SK-N-SH (cell line): ENCODE data around the gene ZBTB47. TPM values are rescaled to one million over a fixed set of nuclear protein-coding genes. Genes with fewer than 3 reads are reported as not detected.

ENCODE experiments used
- CTCF ChIA-PET: fragments of 300-600, 350-600 bp; formaldehyde crosslinking; extraction: SDS; loops from one replicate; lab custom pipeline; 2021; lab: Yijun Ruan, JAX
- POLR2A ChIA-PET: fragments of 350-600 bp; sonication (Branson Sonifier 250); formaldehyde crosslinking; extraction: SDS; loops from one replicate; lab custom pipeline; 2020; ENCODE audit warnings: antibody characterized with exemption, inconsistent platforms; lab: Yijun Ruan, JAX
- DNase-seq: peaks from one replicate; pipeline ENCODE4 v3.0.0; 2012
- H2AFZ ChIP-seq: fragments of 200-600 bp; sonication (generic); 2 replicates; pipeline ENCODE4 v1.8.1; 2016; ENCODE audit warnings: antibody characterized with exemption, mild to moderate bottlenecking, low read depth
- H3F3A ChIP-seq: fragments of 200-600 bp; sonication (generic); replicated peaks from 2 replicates; pipeline ENCODE3; 2016; ENCODE audit warnings: antibody characterized with exemption, mild to moderate bottlenecking; ENCODE audit not compliant: insufficient read depth
- H3K27ac ChIP-seq, 2 experiments: fragments of 200-500 bp in 1 of 2; fragments of 200-600 bp in 1 of 2; sonication (Bioruptor generic) in 1 of 2; sonication (generic), shearing (Covaris generic) in 1 of 2; 2 replicates each; pipeline versions ENCODE4 v1.5.1 to v1.6.1; 2014 to 2016; ENCODE audit warnings: low read depth in 2 of 2, inconsistent platforms in 1 of 2, low read length in 1 of 2, mild to moderate bottlenecking in 1 of 2, mixed read lengths in 1 of 2
- H3K27me3 ChIP-seq: fragments of 200-600 bp; sonication (generic), shearing (Covaris generic); 2 replicates; pipeline ENCODE4 v1.6.1; 2016; ENCODE audit warnings: mixed run types; ENCODE audit not compliant: insufficient read depth
- H3K36me3 ChIP-seq, 2 experiments: fragments of 200-500 bp in 1 of 2; fragments of 200-600 bp in 1 of 2; sonication (Bioruptor generic) in 1 of 2; sonication (generic) in 1 of 2; replicated peaks in 1 of 2; 2 replicates each; pipeline versions ENCODE3 to v1.5.1; 2014 to 2016; ENCODE audit warnings: low read length in 1 of 2, mild to moderate bottlenecking in 1 of 2; ENCODE audit not compliant: insufficient read depth in 2 of 2, control insufficient read depth in 1 of 2
- H3K4me1 ChIP-seq, 2 experiments: fragments of 200-500 bp in 1 of 2; fragments of 200-600 bp in 1 of 2; sonication (Bioruptor generic) in 1 of 2; sonication (generic), shearing (Covaris generic) in 1 of 2; 2 replicates each; pipeline versions ENCODE4 v1.5.1 to v1.6.1; 2014 to 2016; ENCODE audit warnings: low read depth in 1 of 2, low read length in 1 of 2, mixed run types in 1 of 2; ENCODE audit not compliant: insufficient read depth in 2 of 2, control insufficient read depth in 1 of 2
- H3K4me2 ChIP-seq: fragments of 200-600 bp; sonication (generic), shearing (Covaris generic); 2 replicates; pipeline ENCODE4 v1.6.1; 2017; ENCODE audit warnings: mixed run types
- H3K4me3 ChIP-seq, 2 experiments: fragments of 200-500 bp in 1 of 2; fragments of 200-600 bp in 1 of 2; sonication (Bioruptor generic) in 1 of 2; sonication (generic), shearing (Covaris generic) in 1 of 2; 2 replicates each; pipeline versions ENCODE4 v1.5.1 to v1.8.1; 2014 to 2016; ENCODE audit warnings: low read depth in 2 of 2, inconsistent platforms in 1 of 2, low read length in 1 of 2, mild to moderate bottlenecking in 1 of 2, mixed read lengths in 1 of 2, moderate library complexity in 1 of 2
- H3K79me2 ChIP-seq: fragments of 200-600 bp; sonication (generic); 2 replicates; pipeline ENCODE4 v1.8.1; 2017; ENCODE audit warnings: mild to moderate bottlenecking; ENCODE audit not compliant: insufficient read depth
- H3K9ac ChIP-seq: fragments of 200-600 bp; sonication (generic); 2 replicates; pipeline ENCODE4 v1.6.1; 2017; ENCODE audit warnings: mixed run types
- H3K9me2 ChIP-seq: fragments of 200-600 bp; sonication (generic); 2 replicates; pipeline ENCODE4 v1.6.1; 2017; ENCODE audit warnings: mixed run types
- H3K9me3 ChIP-seq: fragments of 200-600 bp; sonication (generic); 2 replicates; pipeline ENCODE4 v1.6.1; 2017; ENCODE audit warnings: mixed run types, mild to moderate bottlenecking, moderate library complexity
- H4K20me1 ChIP-seq: fragments of 200-600 bp; sonication (generic); 2 replicates; pipeline ENCODE4 v1.6.1; 2017; ENCODE audit warnings: mild to moderate bottlenecking, mixed run types; ENCODE audit not compliant: insufficient read depth
- EP300 ChIP-seq, 2 experiments: IDR thresholded peaks; 2 replicates each; pipeline versions ENCODE4 v1.4.0 to v1.6.1; 2012; ENCODE audit warnings: borderline replicate concordance in 1 of 2, low read depth in 1 of 2, low read length in 1 of 2
- EZH2phosphoT487 ChIP-seq: fragments of 200-600 bp; sonication (generic); IDR thresholded peaks from 2 replicates; pipeline ENCODE4 v1.6.1; 2017; ENCODE audit warnings: low read depth, mixed run types, mild to moderate bottlenecking, antibody characterized with exemption, moderate library complexity, borderline replicate concordance
- FOXJ3 ChIP-seq: sonication (generic); formaldehyde crosslinking; IDR thresholded peaks from 2 replicates; pipeline ENCODE4 v1.5.1; 2020; ENCODE audit warnings: mild to moderate bottlenecking, missing genetic modification reagents
- FOXM1 ChIP-seq: IDR thresholded peaks from 2 replicates; pipeline ENCODE4 v1.4.0; 2012; ENCODE audit warnings: low read depth, mild to moderate bottlenecking
- GABPA ChIP-seq: IDR thresholded peaks from 2 replicates; pipeline ENCODE4 v1.4.0; 2012; ENCODE audit warnings: low read depth, mild to moderate bottlenecking
- IRF3 ChIP-seq: fragments of 150-350 bp; IDR thresholded peaks from 2 replicates; pipeline ENCODE4 v1.6.1; 2016; ENCODE audit warnings: mild to moderate bottlenecking, low read depth, low read length
- MEF2A ChIP-seq: IDR thresholded peaks from 2 replicates; pipeline ENCODE4 v1.4.0; 2012; ENCODE audit warnings: low read depth, borderline replicate concordance
- MXI1 ChIP-seq: IDR thresholded peaks from 2 replicates; pipeline ENCODE4 v1.6.1; 2012; ENCODE audit warnings: mild to moderate bottlenecking, low read depth, low read length, improper control_type of control experiment
- NFIC ChIP-seq: IDR thresholded peaks from 2 replicates; pipeline ENCODE4 v1.4.0; 2012; ENCODE audit warnings: borderline replicate concordance
- POLR2AphosphoS5 ChIP-seq: IDR thresholded peaks from 2 replicates; pipeline ENCODE4 v1.6.1; 2012; ENCODE audit warnings: low read depth, low read length
- RAD21 ChIP-seq: IDR thresholded peaks from 2 replicates; pipeline ENCODE4 v1.6.1; 2012; ENCODE audit warnings: mild to moderate bottlenecking, low read length
- REST ChIP-seq: IDR thresholded peaks from 2 replicates; pipeline ENCODE4 v1.6.1; 2012; ENCODE audit warnings: mild to moderate bottlenecking, low read depth, low read length, moderate library complexity
- RXRA ChIP-seq: IDR thresholded peaks from 2 replicates; pipeline ENCODE4 v1.4.0; 2012; ENCODE audit warnings: low read depth, mild to moderate bottlenecking, borderline replicate concordance
- SIN3A ChIP-seq: IDR thresholded peaks from 2 replicates; pipeline ENCODE4 v1.6.1; 2012; ENCODE audit warnings: low read depth, mild to moderate bottlenecking, low read length, moderate library complexity, borderline replicate concordance
- SMC3 ChIP-seq: IDR thresholded peaks from 2 replicates; pipeline ENCODE4 v1.6.1; 2012; ENCODE audit warnings: low read depth, low read length, improper control_type of control experiment
- ZBTB33 ChIP-seq: IDR thresholded peaks from 2 replicates; pipeline ENCODE4 v1.4.0; 2012; ENCODE audit warnings: low read depth, borderline replicate concordance
- WGBS: methylation state at CpG from one replicate; pipeline ENCODE4 v1.1.6; 2017; ENCODE audit warnings: low lambda C conversion rate; 5-methylcytosine and 5-hydroxymethylcytosine counted together
- polyA plus RNA-seq, 3 experiments: library from polyadenylated mRNA; depleted of rRNA; stranded (reverse); fragments of >200 nt; gene quantifications; 2 replicates each; pipeline ENCODE4 v1.2.3, GENCODE V29; 2012
- TF ChIP-seq, protein P1 (sequence below): IDR thresholded peaks from 2 replicates; pipeline ENCODE4 v1.4.0; 2012; ENCODE audit warnings: low read depth, borderline replicate concordance

ZBTB47 gene
- polyA plus RNA-seq, 1 of the 3 experiments (the other 2 are of a cell fraction) = 9.9 TPM

- CTCF ChIA-PET = no interaction called here
Observed at GRCh38 chr3:42678447-42678846, 24.9 kb downstream of the ZBTB47 start.

DNA sequence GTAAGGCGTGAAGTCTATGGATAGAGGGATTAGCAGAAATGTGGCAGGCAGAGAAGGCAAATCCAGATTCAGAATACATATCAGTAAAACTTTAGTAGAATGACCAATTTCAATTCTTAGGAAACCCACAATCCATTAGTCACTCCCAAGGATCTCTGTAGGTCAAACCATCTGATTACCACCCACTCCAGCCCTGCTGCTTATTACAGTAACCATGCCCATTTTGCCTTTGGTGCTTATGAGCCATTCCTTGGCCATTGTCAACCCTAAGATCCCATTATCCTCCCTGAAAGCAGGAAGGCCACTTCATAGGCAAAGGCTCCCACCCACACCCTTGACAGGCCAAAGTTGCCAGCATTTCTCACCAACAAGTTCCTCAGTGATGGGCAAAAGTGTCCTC, 26.8 kb downstream of the ZBTB47 start:
- H3K4me2 ChIP-seq = no peak overlapping the region
- H3K27me3 ChIP-seq = no peaks in the 10 kb centered on the region; the same call in 1 of the 2 replicates
- DNase-seq = no peak
- H3K9me3 ChIP-seq = no peaks in the 10 kb centered on the region
- H3K9me2 ChIP-seq = no peaks in the 10 kb centered on the region
- no peaks in the 10 kb centered on the region for H3K36me3 ChIP-seq
- WGBS = 23% methylated on average over 1 of the region's 1 CpG
- H3K79me2 ChIP-seq = no peaks in the 10 kb centered on the region
- no peak overlapping the region for H3K9ac ChIP-seq
- CTCF ChIA-PET = no interaction called here
- TF ChIP-seq, protein P1, sequence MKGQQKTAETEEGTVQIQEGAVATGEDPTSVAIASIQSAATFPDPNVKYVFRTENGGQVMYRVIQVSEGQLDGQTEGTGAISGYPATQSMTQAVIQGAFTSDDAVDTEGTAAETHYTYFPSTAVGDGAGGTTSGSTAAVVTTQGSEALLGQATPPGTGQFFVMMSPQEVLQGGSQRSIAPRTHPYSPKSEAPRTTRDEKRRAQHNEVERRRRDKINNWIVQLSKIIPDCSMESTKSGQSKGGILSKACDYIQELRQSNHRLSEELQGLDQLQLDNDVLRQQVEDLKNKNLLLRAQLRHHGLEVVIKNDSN = no peak
- TF ChIP-seq MXI1 (no peak), FOXJ3 (CRISPR knock-in tag) (no peak), EP300 (IDR thresholded peaks at IDR 0.05; ENCODE audit: borderline replicate concordance in 1 of 2, low read depth in 1 of 2, low read length in 1 of 2) (no peak), MEF2A (no peak), REST (no peak), ZBTB33 (no peak), NFIC (no peak), FOXM1 (no peak), GABPA (no peak), EZH2phosphoT487 (no peak), SMC3 (no peak), POLR2AphosphoS5 (no peak)
- no peak overlapping the region for H3K27ac ChIP-seq
- no peaks in the 10 kb centered on the region for H3F3A ChIP-seq
- H2AFZ ChIP-seq = no peak overlapping the region
- H3K4me3 ChIP-seq = no peak overlapping the region
- no peaks in the 10 kb centered on the region for H4K20me1 ChIP-seq
- H3K4me1 ChIP-seq = no peaks in the 10 kb centered on the region
- POLR2A ChIA-PET = no interaction called here

More at GRCh38 chr3:42678447-42678846, 24.9 kb downstream of the ZBTB47 start:
- TF ChIP-seq IRF3 (no peak), MXI1 (no peak), RAD21 (no peak), FOXM1 (no peak), SIN3A (no peak), RXRA (no peak)
- TF ChIP-seq, all 33 proteins: peak for 0
- Histone ChIP-seq H4K20me1 (no peaks in the 10 kb centered on the region), H3K79me2 (no peaks in the 10 kb centered on the region), H3K27ac (no peak overlapping the region), H3K4me3 (no peak overlapping the region), H3K27me3 (no peaks in the 10 kb centered on the region; the same call in 1 of the 2 replicates), H3K4me1 (no peaks in the 10 kb centered on the region), H3K9ac (no peak overlapping the region), H3F3A (no peaks in the 10 kb centered on the region), H3K9me3 (no peaks in the 10 kb centered on the region), H2AFZ (no peak overlapping the region), H3K36me3 (no peaks in the 10 kb centered on the region), H3K4me2 (no peak overlapping the region), H3K9me2 (no peaks in the 10 kb centered on the region)
- WGBS = 14% methylated on average over 2 of the region's 2 CpGs
- POLR2A ChIA-PET = no interaction called here
- no peak for DNase-seq
